Mesodermal cell (in vitro differentiated cells): ENCODE data around the gene CUEDC1.
A peak's percentile ranks its signal among the peaks of the same experiment; 100 is the strongest.

Experiments
- H3K27ac ChIP-seq: 2 replicates; pipeline ENCODE4 v1.7.0; 2013; ENCODE audit warnings: mild to moderate bottlenecking, low read depth, low read length, moderate library complexity; ENCODE audit not compliant: severe bottlenecking
- H3K36me3 ChIP-seq: 2 replicates; pipeline ENCODE4 v1.7.1; 2013; ENCODE audit warnings: mild to moderate bottlenecking, low read length, moderate library complexity; ENCODE audit not compliant: control insufficient read depth, insufficient read depth
- H3K4me1 ChIP-seq: one replicate; pipeline ENCODE4 v1.7.1; 2013; ENCODE audit warnings: mild to moderate bottlenecking, low read length; ENCODE audit not compliant: insufficient read depth, control insufficient read depth, poor library complexity, severe bottlenecking
- H3K4me3 ChIP-seq: 2 replicates; pipeline ENCODE4 v1.7.0; 2013; ENCODE audit warnings: low read length, control low read depth, mild to moderate bottlenecking; ENCODE audit not compliant: insufficient read depth, poor library complexity, severe bottlenecking; ENCODE audit errors: extremely low read depth
- H3K9me3 ChIP-seq: 2 replicates; pipeline ENCODE4 v1.7.1; 2013; ENCODE audit warnings: mild to moderate bottlenecking, low read length, moderate library complexity; ENCODE audit not compliant: control insufficient read depth
- WGBS, 2 experiments: methylation state at CpG; one replicate each; pipeline ENCODE4 v1.1.5; 2013; ENCODE audit warnings: missing lambda C conversion rate in 2 of 2; ENCODE audit not compliant: insufficient coverage in 2 of 2; 5-methylcytosine and 5-hydroxymethylcytosine counted together

Gene CUEDC1

DNA sequence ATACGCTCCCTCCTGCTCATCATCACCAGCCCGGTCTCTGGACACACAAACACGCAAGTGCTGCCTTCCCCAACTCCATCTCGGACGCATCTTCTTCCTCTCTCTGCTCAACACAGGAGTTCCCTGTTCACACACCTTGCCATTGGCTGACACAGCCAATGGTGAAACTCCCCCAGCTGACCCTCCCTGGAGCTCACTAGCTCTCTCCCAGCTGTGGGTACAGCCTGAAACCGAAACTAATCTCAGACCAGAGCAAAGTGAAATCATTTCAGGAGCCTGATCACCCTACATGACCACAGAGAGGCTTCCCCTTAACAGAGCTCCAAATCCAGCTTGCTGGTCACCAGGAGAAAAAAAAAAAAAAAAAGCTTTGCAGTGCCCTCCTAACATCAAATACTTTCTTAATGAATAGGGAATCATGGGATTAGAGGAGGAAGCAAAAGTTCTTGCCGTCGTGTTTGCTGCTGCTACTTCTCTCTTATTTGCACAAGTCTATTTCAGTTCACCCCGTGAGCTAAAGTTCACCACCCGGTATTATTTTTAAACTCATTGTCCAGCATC is 8.3 kb downstream of the CUEDC1 start:
- Histone ChIP-seq H3K4me3 (no peak overlapping the region), H3K36me3 (peaks cover 3% of the 10 kb centered on the region), H3K4me1 (peaks cover 75% of the 10 kb centered on the region), H3K27ac (peak overlapping the region; percentile 36), H3K9me3 (no peaks in the 10 kb centered on the region)
- WGBS, 2 experiments, result 66 to 82% methylated on average over 7 to 9 of the region's 10 CpGs

GRCh38 chr17:57945996-57946797 is 9.0 kb downstream of the CUEDC1 start:
- Histone ChIP-seq H3K9me3 (no peaks in the 10 kb centered on the region), H3K36me3 (peaks cover 3% of the 10 kb centered on the region), H3K4me3 (no peak overlapping the region), H3K4me1 (peaks cover 74% of the 10 kb centered on the region), H3K27ac (peak overlapping the region; percentile 36)
- 55 to 81% methylated on average over 3 of the region's 6 CpGs for WGBS, 2 experiments

DNA sequence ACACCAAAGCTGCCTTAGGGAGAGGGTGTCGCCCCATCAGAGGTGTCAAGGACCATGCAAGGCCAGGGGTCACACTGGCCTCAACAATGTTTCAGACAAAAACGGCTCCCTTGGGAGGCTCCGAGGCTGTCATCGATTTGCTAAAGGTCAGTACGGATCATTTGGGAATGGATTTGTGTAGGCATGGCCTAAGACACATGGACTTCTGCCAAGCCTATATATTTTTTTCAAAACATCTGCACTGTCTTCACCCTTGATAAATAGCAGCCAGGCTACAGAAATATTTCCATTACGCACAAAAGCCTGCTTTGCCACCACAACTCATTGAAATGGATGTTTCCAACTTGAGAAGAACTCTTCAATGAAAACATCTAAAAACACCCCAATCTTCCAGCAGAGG is 10.3 kb downstream of the CUEDC1 start:
- 93 to 98% methylated on average over 3 to 6 of the region's 6 CpGs for WGBS, 2 experiments
- H3K4me3 ChIP-seq, result no peak overlapping the region
- H3K4me1 ChIP-seq, result peaks cover 74% of the 10 kb centered on the region
- H3K36me3 ChIP-seq, result peaks cover 3% of the 10 kb centered on the region
- H3K9me3 ChIP-seq, result no peaks in the 10 kb centered on the region
- H3K27ac ChIP-seq, result no peak overlapping the region

DNA sequence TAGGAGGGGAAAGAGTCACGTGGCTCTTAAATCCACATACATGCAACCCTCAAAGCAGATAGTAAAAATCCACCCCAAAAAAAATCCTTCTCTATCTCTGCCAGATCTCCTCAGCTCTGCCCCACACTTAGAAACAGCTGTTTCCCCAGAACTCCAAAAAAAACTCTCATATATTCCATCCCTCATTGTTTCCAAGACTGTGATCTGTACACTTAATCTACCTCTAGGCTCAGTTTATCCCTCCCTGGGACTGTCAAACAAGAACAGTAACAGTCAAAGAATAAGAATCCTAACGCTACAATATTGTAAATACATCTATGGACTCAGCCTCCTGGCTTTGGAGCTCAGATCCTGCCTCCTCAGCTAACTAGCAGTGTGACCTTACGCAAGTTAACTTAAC is 11.6 kb downstream of the CUEDC1 start:
- no peaks in the 10 kb centered on the region for H3K9me3 ChIP-seq
- no peak overlapping the region for H3K4me3 ChIP-seq
- H3K4me1 ChIP-seq, result peaks cover 69% of the 10 kb centered on the region
- peaks cover 3% of the 10 kb centered on the region for H3K36me3 ChIP-seq
- WGBS, 2 experiments, result 100% methylated on average over 1 of the region's 3 CpGs
- no peak overlapping the region for H3K27ac ChIP-seq

GRCh38 chr17:57943140-57943539 is 12.1 kb downstream of the CUEDC1 start:
- 88 to 92% methylated on average over 3 to 5 of the region's 6 CpGs for WGBS, 2 experiments
- Histone ChIP-seq H3K4me1 (peaks cover 64% of the 10 kb centered on the region), H3K36me3 (peaks cover 3% of the 10 kb centered on the region), H3K4me3 (no peak overlapping the region), H3K9me3 (no peaks in the 10 kb centered on the region), H3K27ac (no peak overlapping the region)

GRCh38 chr17:57941384-57942370 is 13.5 kb downstream of the CUEDC1 start:
- H3K4me1 ChIP-seq, result peaks cover 63% of the 10 kb centered on the region

DNA sequence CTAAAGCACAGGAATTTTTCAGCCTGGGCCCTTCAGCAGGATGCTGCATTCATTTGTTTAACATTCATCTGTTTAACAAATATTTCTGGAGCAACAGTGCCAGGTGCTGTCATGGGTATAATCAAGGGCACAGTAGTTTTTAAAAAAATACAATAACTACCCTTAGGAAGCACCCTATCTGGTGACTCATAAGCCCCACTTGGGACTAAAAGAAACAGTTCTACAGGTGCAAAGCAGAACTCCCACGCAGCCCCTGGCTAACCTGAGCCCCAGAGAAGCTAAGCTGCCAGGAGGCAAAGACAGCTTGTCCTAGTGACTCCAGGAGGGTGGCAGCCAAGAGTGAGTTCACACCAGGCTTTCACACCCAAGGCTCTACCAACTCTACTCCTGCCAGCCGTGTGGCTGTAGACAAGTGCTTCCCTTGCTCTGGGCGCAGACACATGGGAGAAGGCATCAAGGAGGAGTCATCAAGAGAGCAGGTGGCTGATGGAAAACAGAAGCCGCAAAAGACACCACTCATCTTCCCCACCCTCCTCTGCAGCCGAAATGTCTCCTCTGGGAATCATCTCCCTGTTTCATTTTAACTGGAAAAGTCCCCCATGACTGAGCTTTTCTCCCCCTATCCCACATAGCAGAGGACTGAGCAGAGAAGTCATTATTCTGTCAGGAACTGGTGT is 14.4 kb downstream of the CUEDC1 start:
- H3K36me3 ChIP-seq, result no peaks in the 10 kb centered on the region
- 93 to 100% methylated on average over 3 to 4 of the region's 5 CpGs for WGBS, 2 experiments
- H3K27ac ChIP-seq, result no peak overlapping the region
- no peak overlapping the region for H3K4me3 ChIP-seq
- no peaks in the 10 kb centered on the region for H3K9me3 ChIP-seq
- H3K4me1 ChIP-seq, result peaks cover 64% of the 10 kb centered on the region

More at GRCh38 chr17:57941384-57942370, 13.5 kb downstream of the CUEDC1 start:
- peak overlapping the region; percentile 45 for H3K27ac ChIP-seq
- 76 to 89% methylated on average over 8 of the region's 10 CpGs for WGBS, 2 experiments
- no peak overlapping the region for H3K4me3 ChIP-seq
- peaks cover 3% of the 10 kb centered on the region for H3K36me3 ChIP-seq
- no peaks in the 10 kb centered on the region for H3K9me3 ChIP-seq

GRCh38 chr17:57940231-57940630 is 15.0 kb downstream of the CUEDC1 start:
- H3K27ac ChIP-seq, result no peak overlapping the region
- no peak overlapping the region for H3K4me3 ChIP-seq
- H3K36me3 ChIP-seq, result no peaks in the 10 kb centered on the region
- H3K4me1 ChIP-seq, result peaks cover 66% of the 10 kb centered on the region
- WGBS, 2 experiments, result 80 to 86% methylated on average over 3 of the region's 5 CpGs
- H3K9me3 ChIP-seq, result no peaks in the 10 kb centered on the region

DNA sequence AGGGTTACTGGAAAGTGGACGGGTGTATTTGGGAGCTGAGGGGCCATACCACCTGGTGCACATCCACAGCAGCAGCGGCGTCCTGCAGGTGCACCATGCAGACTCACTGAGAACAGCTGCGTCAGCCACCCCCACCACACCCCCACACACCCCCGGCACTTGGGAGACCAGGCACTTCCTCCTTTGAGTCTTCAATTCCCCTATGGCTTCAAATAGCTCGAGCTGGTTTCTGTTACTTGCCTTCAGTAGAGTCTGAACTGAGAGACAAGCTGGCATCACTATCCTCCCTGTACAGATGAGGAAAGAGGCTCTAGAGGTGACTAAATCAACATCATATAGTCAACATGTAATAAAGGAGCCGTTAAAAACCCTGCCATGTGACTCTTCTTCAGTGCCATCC is 15.4 kb downstream of the CUEDC1 start:
- Histone ChIP-seq H3K27ac (no peak overlapping the region), H3K36me3 (no peaks in the 10 kb centered on the region), H3K9me3 (no peaks in the 10 kb centered on the region), H3K4me3 (no peak overlapping the region), H3K4me1 (peaks cover 65% of the 10 kb centered on the region)
- 83% methylated on average over 2 of the region's 7 CpGs; no CpG with 5 or more reads in 1 of the 2 experiments for WGBS, 2 experiments

DNA sequence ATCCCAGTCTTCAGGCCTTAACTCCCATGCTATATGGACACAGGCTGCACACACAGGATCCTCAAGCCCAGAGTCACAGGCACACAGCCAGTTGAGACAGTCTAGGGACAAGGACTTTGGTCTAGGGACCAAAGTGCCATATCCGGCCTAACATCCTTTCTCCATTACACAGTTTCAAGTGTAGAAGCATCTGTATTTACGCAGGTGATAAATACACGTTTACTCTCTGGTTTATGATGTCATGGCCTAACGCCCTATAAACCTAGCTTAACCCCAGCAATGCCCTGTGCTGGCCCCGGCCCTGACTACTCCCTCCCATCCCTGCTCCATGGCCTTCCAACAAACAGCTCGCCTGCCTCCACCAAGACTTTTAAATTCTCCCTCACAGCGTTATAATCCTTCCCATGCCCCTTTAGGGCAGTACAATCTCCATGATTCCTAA is 17.1 kb downstream of the CUEDC1 start:
- H3K4me1 ChIP-seq, result peaks cover 72% of the 10 kb centered on the region
- H3K36me3 ChIP-seq, result no peaks in the 10 kb centered on the region
- peak overlapping the region; percentile 23 for H3K27ac ChIP-seq
- no peak overlapping the region for H3K4me3 ChIP-seq
- 67 to 70% methylated on average over 4 to 7 of the region's 7 CpGs for WGBS, 2 experiments
- H3K9me3 ChIP-seq, result no peaks in the 10 kb centered on the region
